Keratinocyte (primary cell): ENCODE results near the gene DPY19L2. TPM values are rescaled to one million over a fixed set of nuclear protein-coding genes. Genes with fewer than 3 reads are reported as not detected.
"Not testable (repeated sequence)": the region's sequence is repeated elsewhere in the genome, so short reads cannot be mapped to it uniquely, and the experiment has no call there.

Source experiments
- DNase-seq: peaks from one replicate; pipeline ENCODE4 v3.0.0-alpha.2; 2011; ENCODE audit warnings: low read depth, missing footprints, low spot score
- FAIRE-seq: peaks from 2 replicates; lab custom pipeline; 2011; peaks lifted over from hg19 to GRCh38; lab: Jason Lieb, UNC
- H2AFZ ChIP-seq: 2 replicates; pipeline ENCODE4 v1.6.0; 2012; ENCODE audit warnings: low read length, control low read depth, inconsistent platforms; ENCODE audit not compliant: control insufficient read depth
- H3K27ac ChIP-seq: 2 replicates; pipeline ENCODE4 v1.5.1; 2011; ENCODE audit warnings: low read length; ENCODE audit not compliant: control insufficient read depth, insufficient read depth
- H3K27me3 ChIP-seq: 3 replicates; pipeline ENCODE4 v1.6.0; 2011; ENCODE audit warnings: low read length; ENCODE audit not compliant: control insufficient read depth, insufficient read depth; ENCODE audit errors: extremely low read depth
- H3K36me3 ChIP-seq, 2 experiments: 2 replicates in 1 of 2; 3 replicates in 1 of 2; pipeline ENCODE4 v1.5.1; 2011; ENCODE audit warnings: low read length in 2 of 2, mild to moderate bottlenecking in 1 of 2; ENCODE audit not compliant: control insufficient read depth in 2 of 2, insufficient read depth in 2 of 2; ENCODE audit errors: extremely low read depth in 1 of 2
- H3K4me1 ChIP-seq: 3 replicates; pipeline ENCODE4 v1.5.1; 2011; ENCODE audit warnings: low read length; ENCODE audit not compliant: control insufficient read depth, insufficient read depth; ENCODE audit errors: extremely low read depth
- H3K4me2 ChIP-seq: 3 replicates; pipeline ENCODE4 v1.6.0; 2011; ENCODE audit warnings: low read depth, low read length; ENCODE audit not compliant: control insufficient read depth, insufficient read depth; ENCODE audit errors: extremely low read depth
- H3K4me3 ChIP-seq, 3 experiments: fragments of 200-600 bp in 1 of 3; sonication (generic) in 1 of 3; 2 replicates in 2 of 3; 3 replicates in 1 of 3; pipeline ENCODE4 v1.5.1; 2011 to 2016; ENCODE audit warnings: low read length in 3 of 3, mild to moderate bottlenecking in 3 of 3, control low read depth in 2 of 3, inconsistent platforms in 1 of 3, low read depth in 1 of 3, mixed read lengths in 1 of 3, mixed run types in 1 of 3, moderate library complexity in 1 of 3; ENCODE audit not compliant: control insufficient read depth in 2 of 3, insufficient read depth in 2 of 3; ENCODE audit errors: extremely low read depth in 1 of 3
- H3K79me2 ChIP-seq: 2 replicates; pipeline ENCODE4 v1.6.0; 2012; ENCODE audit warnings: low read length; ENCODE audit not compliant: control insufficient read depth, insufficient read depth
- H3K9ac ChIP-seq: 3 replicates; pipeline ENCODE4 v1.6.0; 2011; ENCODE audit warnings: low read length; ENCODE audit not compliant: control insufficient read depth, insufficient read depth; ENCODE audit errors: extremely low read depth
- H3K9me1 ChIP-seq: 3 replicates; pipeline ENCODE4 v1.6.0; 2011; ENCODE audit warnings: low read length; ENCODE audit not compliant: control insufficient read depth, insufficient read depth; ENCODE audit errors: extremely low read depth
- H3K9me3 ChIP-seq: 2 replicates; pipeline ENCODE4 v1.5.1; 2012; ENCODE audit warnings: low read depth, low read length; ENCODE audit not compliant: control insufficient read depth
- H4K20me1 ChIP-seq: 3 replicates; pipeline ENCODE4 v1.6.0; 2011; ENCODE audit warnings: low read length; ENCODE audit not compliant: control insufficient read depth, insufficient read depth; ENCODE audit errors: extremely low read depth
- dilution Hi-C: fragments of 300-500 bp; cut with MboI; formaldehyde crosslinking; loops from one replicate; pipeline ENCODE4 v1.7.0; 2020; ENCODE audit warnings: low sequenced_read_pairs; ENCODE audit not compliant: extremely low pct_ligation_motif_present
- polyA plus RNA-seq, 5 experiments: library from polyadenylated mRNA; depleted of rRNA in 3 of 5; stranded (reverse) in 3 of 5; stranded (forward) in 1 of 5; unstranded in 1 of 5; fragments of >200 nt; gene quantifications; 1 replicate in 1 of 5; 2 replicates in 3 of 5; 3 replicates in 1 of 5; pipeline versions ENCODE4 v1.2.1 to v1.2.3, GENCODE V29; 2011 to 2012; ENCODE audit warnings: missing spikeins in 2 of 5, low read depth in 1 of 5, low replicate concordance in 1 of 5

The DPY19L2 gene
- polyA plus RNA-seq, 1 donor (not counting 4 experiments of a cell fraction or from before 2014, with no cell fraction given), result 3.3 TPM

- H3K9me1 ChIP-seq, H2AFZ ChIP-seq, H4K20me1 ChIP-seq, H3K9me3 ChIP-seq, DNase-seq, dilution Hi-C loops, H3K4me3 ChIP-seq, FAIRE-seq, H3K9ac ChIP-seq, H3K27ac ChIP-seq, H3K36me3 ChIP-seq, H3K79me2 ChIP-seq, H3K4me1 ChIP-seq, H3K4me2 ChIP-seq: not testable (repeated sequence)
- peaks cover 15% of the 10 kb centered on the region for H3K27me3 ChIP-seq
Observed at GRCh38 chr12:63672550-63672949, 4.3 kb upstream of the DPY19L2 start.

- H3K9me1 ChIP-seq, H3K27ac ChIP-seq, H3K4me3 ChIP-seq, H3K9me3 ChIP-seq, H3K4me1 ChIP-seq, DNase-seq, H3K4me2 ChIP-seq, H2AFZ ChIP-seq, H3K9ac ChIP-seq, FAIRE-seq, H4K20me1 ChIP-seq, H3K36me3 ChIP-seq, H3K79me2 ChIP-seq, dilution Hi-C loops: not testable (repeated sequence)
- H3K27me3 ChIP-seq, result peaks cover 15% of the 10 kb centered on the region
Observed at GRCh38 chr12:63669936-63670335, 1.6 kb upstream of the DPY19L2 start.

DNA sequence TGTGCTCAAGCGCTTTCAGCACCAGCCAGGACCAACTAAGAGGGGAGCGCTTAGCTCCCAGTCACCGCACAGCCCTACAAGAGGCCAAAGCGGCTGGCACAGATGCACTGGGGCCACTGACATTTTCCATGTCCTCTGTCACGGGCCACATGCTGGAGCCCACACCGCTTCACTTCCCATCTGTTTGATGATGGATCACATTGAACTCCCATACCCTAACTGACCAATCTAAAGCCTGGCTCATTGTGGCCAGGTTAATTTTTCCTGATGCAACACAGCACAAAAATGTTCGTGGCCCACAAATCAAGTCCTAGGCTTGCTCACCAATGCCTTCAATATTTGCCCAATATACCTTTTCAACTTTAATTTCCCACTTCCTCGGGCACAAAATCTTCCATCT is 1.1 kb upstream of the DPY19L2 start:
- H3K9me3 ChIP-seq, H4K20me1 ChIP-seq, H2AFZ ChIP-seq, H3K36me3 ChIP-seq, H3K4me3 ChIP-seq, DNase-seq, H3K79me2 ChIP-seq, H3K4me1 ChIP-seq, H3K4me2 ChIP-seq, dilution Hi-C loops, H3K27ac ChIP-seq, H3K9ac ChIP-seq, FAIRE-seq, H3K9me1 ChIP-seq: not testable (repeated sequence)
- peaks cover 15% of the 10 kb centered on the region for H3K27me3 ChIP-seq

GRCh38 chr12:63668800-63669365 is 590 bp upstream of the DPY19L2 start:
- H3K4me3 ChIP-seq, result peak overlapping the region; percentile 46 to 67 (median 63)
- H3K4me2 ChIP-seq, result peak overlapping the region; percentile 74
- H3K9me3 ChIP-seq, H3K9ac ChIP-seq, dilution Hi-C loops, FAIRE-seq, H4K20me1 ChIP-seq, H3K27ac ChIP-seq, H3K4me1 ChIP-seq, DNase-seq, H3K79me2 ChIP-seq, H3K36me3 ChIP-seq, H3K9me1 ChIP-seq: not testable (repeated sequence)
- H3K27me3 ChIP-seq, result peaks cover 15% of the 10 kb centered on the region
- H2AFZ ChIP-seq, result peak overlapping the region; percentile 93

DNA sequence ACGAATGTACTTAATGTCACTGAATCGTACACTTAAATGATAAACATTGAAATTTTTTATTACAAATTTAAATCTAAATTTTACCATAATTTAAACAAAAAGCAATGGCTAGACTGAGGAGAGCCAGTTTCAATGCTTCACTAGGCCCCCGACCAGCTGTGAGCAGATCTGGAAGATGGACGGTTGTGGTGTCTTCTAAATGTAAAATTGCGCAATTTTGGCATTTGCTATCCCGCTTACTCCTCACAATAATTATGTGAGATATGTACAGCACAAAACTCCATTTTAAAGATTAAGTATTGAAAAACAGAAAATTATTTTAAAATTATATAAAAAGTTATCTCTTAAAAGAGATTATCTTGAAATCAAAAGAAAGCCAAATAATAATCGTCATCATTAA is 5.3 kb downstream of the DPY19L2 start:
- H3K4me2 ChIP-seq, H4K20me1 ChIP-seq, H3K36me3 ChIP-seq, H3K9me3 ChIP-seq, H3K9me1 ChIP-seq, DNase-seq, FAIRE-seq, H3K9ac ChIP-seq, H3K79me2 ChIP-seq, H3K4me1 ChIP-seq, H3K27ac ChIP-seq, H3K4me3 ChIP-seq, H2AFZ ChIP-seq, H3K27me3 ChIP-seq, dilution Hi-C loops: not testable (repeated sequence)
